ENCODE data around the gene STXBP6.

DNA sequence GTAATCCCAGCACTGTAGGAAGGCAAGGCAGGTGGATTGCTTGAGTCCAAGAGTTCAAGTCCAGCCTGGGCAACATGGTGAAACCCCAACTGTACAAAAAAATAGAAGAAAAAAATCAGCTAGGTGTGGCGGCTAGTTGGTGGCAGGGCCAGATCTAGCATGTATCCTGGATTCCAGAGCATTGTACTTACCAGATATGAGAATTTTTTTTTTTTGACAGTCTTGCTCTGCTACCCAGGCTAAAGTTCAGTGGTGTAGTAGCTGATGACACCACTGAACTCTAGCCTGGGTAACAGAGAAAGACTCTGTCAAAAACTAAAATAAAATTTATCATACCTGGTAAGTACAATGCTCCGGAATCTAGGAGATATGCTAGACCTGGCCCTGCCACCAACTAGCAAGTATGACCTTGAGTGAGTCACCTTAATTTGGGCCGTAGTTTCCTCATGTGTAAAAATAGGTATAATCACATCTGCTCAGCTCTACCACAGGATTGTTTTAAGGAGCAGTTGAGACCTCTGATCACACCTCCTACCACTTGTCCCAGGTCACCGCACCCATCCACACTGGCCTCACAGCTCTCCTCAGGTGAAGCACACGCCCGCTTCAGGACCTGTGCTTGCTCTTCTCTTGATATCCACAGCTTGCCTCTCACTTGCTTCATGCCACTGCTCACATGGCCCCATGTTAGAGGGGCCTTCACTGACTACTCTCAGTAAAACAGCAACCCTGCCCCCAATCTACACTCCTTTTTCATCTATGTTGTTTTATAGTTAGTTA lies 140.2 kb downstream of the STXBP6 start:
- TF ChIP-seq, protein P1, sequence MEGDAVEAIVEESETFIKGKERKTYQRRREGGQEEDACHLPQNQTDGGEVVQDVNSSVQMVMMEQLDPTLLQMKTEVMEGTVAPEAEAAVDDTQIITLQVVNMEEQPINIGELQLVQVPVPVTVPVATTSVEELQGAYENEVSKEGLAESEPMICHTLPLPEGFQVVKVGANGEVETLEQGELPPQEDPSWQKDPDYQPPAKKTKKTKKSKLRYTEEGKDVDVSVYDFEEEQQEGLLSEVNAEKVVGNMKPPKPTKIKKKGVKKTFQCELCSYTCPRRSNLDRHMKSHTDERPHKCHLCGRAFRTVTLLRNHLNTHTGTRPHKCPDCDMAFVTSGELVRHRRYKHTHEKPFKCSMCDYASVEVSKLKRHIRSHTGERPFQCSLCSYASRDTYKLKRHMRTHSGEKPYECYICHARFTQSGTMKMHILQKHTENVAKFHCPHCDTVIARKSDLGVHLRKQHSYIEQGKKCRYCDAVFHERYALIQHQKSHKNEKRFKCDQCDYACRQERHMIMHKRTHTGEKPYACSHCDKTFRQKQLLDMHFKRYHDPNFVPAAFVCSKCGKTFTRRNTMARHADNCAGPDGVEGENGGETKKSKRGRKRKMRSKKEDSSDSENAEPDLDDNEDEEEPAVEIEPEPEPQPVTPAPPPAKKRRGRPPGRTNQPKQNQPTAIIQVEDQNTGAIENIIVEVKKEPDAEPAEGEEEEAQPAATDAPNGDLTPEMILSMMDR (conservative IDR thresholded peaks at IDR 0.05): no peak
- no peak for TF ChIP-seq EZH2 (IDR thresholded peaks at IDR 0.05; ENCODE audit: low read depth)

Data from PC-9 (cell line).